HG03196 (cell line): ENCODE data around the gene GPRC5B.

Experiments
- ATAC-seq: cut with Tn5 transposase; IDR thresholded peaks from one replicate; pipeline ENCODE4 v1.9.1; 2021; ENCODE audit not compliant: unreplicated experiment

GPRC5B gene

GRCh38 chr16:19898166-19898565, 13.5 kb upstream of the GPRC5B start:
- ATAC-seq, result no peak

- ATAC-seq, result no peak
These were observed 12.3 kb upstream of the GPRC5B start for GRCh38 chr16:19896951-19897350.

GRCh38 chr16:19894586-19894985, 9.9 kb upstream of the GPRC5B start:
- ATAC-seq, result no peak

GRCh38 chr16:19892902-19893301, 8.3 kb upstream of the GPRC5B start:
- ATAC-seq, result no peak

- ATAC-seq, result no peak
These were observed 6.3 kb upstream of the GPRC5B start for GRCh38 chr16:19890901-19891300.

GRCh38 chr16:19888834-19889233, 4.2 kb upstream of the GPRC5B start:
- no peak for ATAC-seq

- ATAC-seq, result peak; percentile 78
These were observed 1.7 kb upstream of the GPRC5B start for GRCh38 chr16:19886073-19886941.

GRCh38 chr16:19885451-19886072, 914 bp upstream of the GPRC5B start:
- ATAC-seq, result no peak

GRCh38 chr16:19883966-19884485, 622 bp downstream of the GPRC5B start:
- no peak for ATAC-seq

- no peak for ATAC-seq
These were observed 1.2 kb downstream of the GPRC5B start for GRCh38 chr16:19883296-19883965.

GRCh38 chr16:19882646-19883045, 2.0 kb downstream of the GPRC5B start:
- ATAC-seq, result no peak

GRCh38 chr16:19882186-19882585, 2.5 kb downstream of the GPRC5B start:
- ATAC-seq, result no peak

GRCh38 chr16:19881783-19882182, 2.9 kb downstream of the GPRC5B start:
- no peak for ATAC-seq

GRCh38 chr16:19881028-19881427, 3.6 kb downstream of the GPRC5B start:
- ATAC-seq, result no peak

GRCh38 chr16:19879241-19879792, 5.3 kb downstream of the GPRC5B start:
- no peak for ATAC-seq

- no peak for ATAC-seq
These were observed 5.9 kb downstream of the GPRC5B start for GRCh38 chr16:19878757-19879156.

- ATAC-seq, result no peak
These were observed 8.1 kb downstream of the GPRC5B start for GRCh38 chr16:19876501-19877059.

GRCh38 chr16:19875900-19876299, 8.7 kb downstream of the GPRC5B start:
- ATAC-seq, result no peak

GRCh38 chr16:19874851-19875546, 9.6 kb downstream of the GPRC5B start:
- ATAC-seq, result no peak

GRCh38 chr16:19874026-19874425, 10.6 kb downstream of the GPRC5B start:
- no peak for ATAC-seq
